ENCODE measurements around the gene HOGA1. TPM values are rescaled to one million over a fixed set of nuclear protein-coding genes. Genes with fewer than 3 reads are reported as not detected.

Gene HOGA1
- total RNA-seq, 3 donors from 2014 or later, result 1.9 to 11.0 (median 2.3) TPM

DNA sequence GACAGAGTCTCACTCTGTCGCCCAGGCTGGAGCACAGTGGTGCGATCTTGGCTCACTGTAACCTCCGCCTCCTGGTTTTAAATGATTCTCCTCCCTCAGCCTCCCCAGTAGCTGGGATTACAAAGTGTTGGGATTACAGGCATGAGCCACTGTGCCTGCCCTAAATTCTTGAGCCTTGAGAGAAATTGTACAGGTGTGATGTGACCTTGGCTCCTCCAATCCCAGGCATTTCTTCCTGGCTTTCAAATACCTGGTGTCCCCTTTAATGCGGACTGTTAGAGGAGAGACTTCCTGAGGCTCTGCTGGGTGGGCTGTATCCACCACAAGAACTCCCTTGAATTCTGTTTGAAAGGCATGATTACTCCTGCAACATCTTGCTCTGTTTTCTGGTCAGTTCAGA lies 34.1 kb downstream of the HOGA1 start:
- no peak overlapping the region for H3K4me3 ChIP-seq
- no peaks in the 10 kb centered on the region for H3K27me3 ChIP-seq
- H3K27ac ChIP-seq, result no peak overlapping the region
- intact Hi-C loops (cut with DNase I; ENCODE audit: low total_unique reads), result no loop called here
- TF ChIP-seq POLR2AphosphoS5 (IDR thresholded peaks at IDR 0.05) (no peak), POLR2A (IDR thresholded peaks at IDR 0.05) (no peak)
- TF ChIP-seq, protein P1, sequence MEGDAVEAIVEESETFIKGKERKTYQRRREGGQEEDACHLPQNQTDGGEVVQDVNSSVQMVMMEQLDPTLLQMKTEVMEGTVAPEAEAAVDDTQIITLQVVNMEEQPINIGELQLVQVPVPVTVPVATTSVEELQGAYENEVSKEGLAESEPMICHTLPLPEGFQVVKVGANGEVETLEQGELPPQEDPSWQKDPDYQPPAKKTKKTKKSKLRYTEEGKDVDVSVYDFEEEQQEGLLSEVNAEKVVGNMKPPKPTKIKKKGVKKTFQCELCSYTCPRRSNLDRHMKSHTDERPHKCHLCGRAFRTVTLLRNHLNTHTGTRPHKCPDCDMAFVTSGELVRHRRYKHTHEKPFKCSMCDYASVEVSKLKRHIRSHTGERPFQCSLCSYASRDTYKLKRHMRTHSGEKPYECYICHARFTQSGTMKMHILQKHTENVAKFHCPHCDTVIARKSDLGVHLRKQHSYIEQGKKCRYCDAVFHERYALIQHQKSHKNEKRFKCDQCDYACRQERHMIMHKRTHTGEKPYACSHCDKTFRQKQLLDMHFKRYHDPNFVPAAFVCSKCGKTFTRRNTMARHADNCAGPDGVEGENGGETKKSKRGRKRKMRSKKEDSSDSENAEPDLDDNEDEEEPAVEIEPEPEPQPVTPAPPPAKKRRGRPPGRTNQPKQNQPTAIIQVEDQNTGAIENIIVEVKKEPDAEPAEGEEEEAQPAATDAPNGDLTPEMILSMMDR (IDR thresholded peaks at IDR 0.05), result no peak
- H3K4me1 ChIP-seq, result no peaks in the 10 kb centered on the region
- no peak for DNase-seq (ENCODE audit: low spot score in 2 of 2)
- H3K36me3 ChIP-seq, result no peaks in the 10 kb centered on the region
- H3K9me3 ChIP-seq, result no peaks in the 10 kb centered on the region

DNA sequence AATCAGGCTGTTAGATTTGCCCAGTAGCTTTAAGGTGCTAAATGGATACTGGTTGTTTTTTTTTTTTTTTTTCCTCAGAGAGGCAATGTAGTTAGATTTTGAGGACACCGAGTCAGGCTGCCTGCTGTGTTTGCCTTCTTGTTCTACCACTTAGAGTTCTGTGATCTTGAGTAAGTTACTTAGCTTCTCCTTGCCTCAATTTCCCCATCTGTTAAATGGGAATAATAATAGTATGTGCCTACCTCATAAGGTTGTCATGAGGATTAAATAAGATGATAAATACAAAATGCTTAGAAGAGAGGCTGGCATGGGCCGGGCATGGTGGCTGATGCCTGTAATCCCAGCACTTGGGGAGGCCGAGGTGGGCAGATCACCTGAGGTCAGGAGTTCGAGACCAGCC lies 34.5 kb downstream of the HOGA1 start:
- no peak overlapping the region for H3K27ac ChIP-seq
- DNase-seq (ENCODE audit: low spot score in 2 of 2), result no peak
- no peak overlapping the region for H3K4me3 ChIP-seq
- no peaks in the 10 kb centered on the region for H3K4me1 ChIP-seq
- TF ChIP-seq, protein P1 (IDR thresholded peaks at IDR 0.05), result no peak
- TF ChIP-seq POLR2AphosphoS5 (IDR thresholded peaks at IDR 0.05), result no peak
- TF ChIP-seq POLR2A (IDR thresholded peaks at IDR 0.05), result no peak
- H3K9me3 ChIP-seq, result no peaks in the 10 kb centered on the region
- H3K36me3 ChIP-seq, result no peaks in the 10 kb centered on the region
- no peaks in the 10 kb centered on the region for H3K27me3 ChIP-seq
- intact Hi-C loops (cut with DNase I; ENCODE audit: low total_unique reads), result no loop called here

DNA sequence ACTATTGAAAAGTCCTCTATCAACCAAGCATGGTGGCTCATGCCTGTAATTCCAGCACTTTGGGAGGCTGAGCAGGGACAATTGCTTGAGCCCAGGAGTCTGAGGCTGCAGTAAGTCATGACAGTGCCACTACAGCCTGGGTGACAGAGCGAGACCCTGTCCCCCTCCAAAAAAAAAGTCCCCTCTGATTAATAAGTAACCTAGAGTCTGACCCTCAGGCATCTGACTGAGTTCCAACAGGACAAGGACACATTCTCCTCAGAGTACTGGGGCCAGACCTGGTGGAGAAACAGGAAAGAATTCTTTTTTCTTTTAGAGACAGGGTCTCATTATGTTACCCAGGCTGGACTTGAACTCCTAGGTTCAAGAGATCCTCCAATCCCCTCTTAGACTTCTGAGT lies 39.1 kb downstream of the HOGA1 start:
- intact Hi-C loops (cut with DNase I; ENCODE audit: low total_unique reads), result no loop called here

DNA sequence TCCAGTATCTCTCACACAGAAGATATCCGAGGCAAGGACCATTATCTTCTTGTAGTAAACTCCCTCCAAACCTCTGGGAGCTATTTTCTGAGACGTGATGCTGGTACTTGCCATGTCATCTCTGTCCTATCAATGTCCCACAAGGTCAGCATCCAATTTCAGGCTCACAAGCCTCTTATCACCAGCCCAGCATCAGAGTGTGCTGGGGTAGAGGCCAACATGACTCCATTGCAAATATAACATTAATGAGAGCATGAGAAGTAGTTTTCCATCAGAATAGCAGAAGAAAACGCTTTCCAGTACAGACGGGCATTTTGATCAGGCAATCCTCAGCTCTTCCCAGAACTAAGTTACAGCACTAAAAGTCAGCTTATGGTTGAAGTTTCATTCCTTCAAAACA lies 43.5 kb downstream of the HOGA1 start:
- no peaks in the 10 kb centered on the region for H3K27me3 ChIP-seq
- intact Hi-C loops (cut with DNase I; ENCODE audit: low total_unique reads), result no loop called here
- H3K4me3 ChIP-seq, result no peak overlapping the region
- no peaks in the 10 kb centered on the region for H3K4me1 ChIP-seq
- no peaks in the 10 kb centered on the region for H3K36me3 ChIP-seq
- no peak for DNase-seq (ENCODE audit: low spot score in 2 of 2)
- TF ChIP-seq POLR2AphosphoS5 (IDR thresholded peaks at IDR 0.05) (no peak), POLR2A (IDR thresholded peaks at IDR 0.05) (no peak)
- TF ChIP-seq, protein P1 (IDR thresholded peaks at IDR 0.05), result no peak
- no peaks in the 10 kb centered on the region for H3K9me3 ChIP-seq
- H3K27ac ChIP-seq, result no peak overlapping the region

More for the DNA sequence above, 39.1 kb downstream of the HOGA1 start:
- no peaks in the 10 kb centered on the region for H3K36me3 ChIP-seq
- H3K27me3 ChIP-seq, result no peaks in the 10 kb centered on the region
- no peaks in the 10 kb centered on the region for H3K4me1 ChIP-seq
- DNase-seq (ENCODE audit: low spot score in 2 of 2), result no peak
- H3K27ac ChIP-seq, result no peak overlapping the region
- no peaks in the 10 kb centered on the region for H3K9me3 ChIP-seq
- TF ChIP-seq, protein P1 (IDR thresholded peaks at IDR 0.05), result no peak
- TF ChIP-seq POLR2A (IDR thresholded peaks at IDR 0.05), result no peak
- TF ChIP-seq POLR2AphosphoS5 (IDR thresholded peaks at IDR 0.05), result no peak
- no peak overlapping the region for H3K4me3 ChIP-seq

DNA sequence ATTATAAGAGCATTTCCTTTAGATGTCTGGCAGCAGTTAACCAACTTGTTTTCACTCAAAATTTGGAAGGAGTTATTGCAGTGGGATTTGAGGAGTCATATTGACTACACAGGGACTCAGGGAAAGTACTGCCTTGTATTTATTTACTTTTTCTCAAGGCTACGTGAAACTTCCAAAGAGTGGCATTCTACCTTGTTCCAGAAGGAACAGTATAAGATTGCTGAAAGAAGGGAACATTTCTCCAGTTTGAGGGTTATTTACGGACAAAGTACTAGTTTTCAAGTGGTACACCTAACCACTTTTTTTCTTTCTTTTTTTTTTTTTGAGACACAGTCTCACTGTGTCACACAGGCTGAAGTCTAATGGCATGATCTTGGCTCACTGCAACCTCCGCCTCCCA lies 44.0 kb downstream of the HOGA1 start:
- Histone ChIP-seq H3K27ac (no peak overlapping the region), H3K9me3 (no peaks in the 10 kb centered on the region), H3K36me3 (no peaks in the 10 kb centered on the region), H3K4me1 (no peaks in the 10 kb centered on the region), H3K27me3 (no peaks in the 10 kb centered on the region), H3K4me3 (no peak overlapping the region)
- no peak for DNase-seq (ENCODE audit: low spot score in 2 of 2)
- intact Hi-C loops (cut with DNase I; ENCODE audit: low total_unique reads), result no loop called here
- no peak for TF ChIP-seq POLR2AphosphoS5 (IDR thresholded peaks at IDR 0.05)
- TF ChIP-seq POLR2A (IDR thresholded peaks at IDR 0.05), result no peak
- TF ChIP-seq, protein P1 (IDR thresholded peaks at IDR 0.05), result no peak

Measured in breast epithelium (tissue), 4 donors.